Pons (tissue), 1 donor: ENCODE measurements around the gene ZNF26.
"Not testable (repeated sequence)": the region's sequence is repeated elsewhere in the genome, so short reads cannot be mapped to it uniquely, and the experiment has no call there.

Experiments
- DNase-seq: peaks from one replicate; pipeline ENCODE4 v3.0.0-alpha.2; 2016; ENCODE audit warnings: low spot score

The ZNF26 gene

GRCh38 chr12:132986001-132986884 is at the start of gene ZNF26:
ZNF26 (plus strand) TSS chr12:132986367; CDS start chr12:132986841, 474 bp downstream.
- DNase-seq: peak; percentile 93

- not testable (repeated sequence) for DNase-seq
Measured at GRCh38 chr12:132936921-132937320, 49.2 kb upstream of the ZNF26 start.

- DNase-seq: no peak
Measured at GRCh38 chr12:132937476-132937875, 48.7 kb upstream of the ZNF26 start.

- not testable (repeated sequence) for DNase-seq
Measured at GRCh38 chr12:132938807-132939206, 47.4 kb upstream of the ZNF26 start.

- DNase-seq: no peak
Measured at GRCh38 chr12:132940071-132940719, 46.0 kb upstream of the ZNF26 start.

GRCh38 chr12:132941336-132941954 is 44.7 kb upstream of the ZNF26 start:
- no peak for DNase-seq

- DNase-seq: no peak
Measured at GRCh38 chr12:132942611-132943010, 43.6 kb upstream of the ZNF26 start.

GRCh38 chr12:132945806-132946205 is 40.4 kb upstream of the ZNF26 start:
- DNase-seq: no peak

- DNase-seq: no peak
Measured at GRCh38 chr12:132946246-132946820, 39.8 kb upstream of the ZNF26 start.

- no peak for DNase-seq
Measured at GRCh38 chr12:132948146-132949066, 37.8 kb upstream of the ZNF26 start.

- no peak for DNase-seq
Measured at GRCh38 chr12:132949936-132950837, 36.0 kb upstream of the ZNF26 start.

- no peak for DNase-seq
Measured at GRCh38 chr12:132950844-132951535, 35.2 kb upstream of the ZNF26 start.

- no peak for DNase-seq
Measured at GRCh38 chr12:132951649-132952048, 34.5 kb upstream of the ZNF26 start.

GRCh38 chr12:132952371-132953162 is 33.6 kb upstream of the ZNF26 start:
- no peak for DNase-seq

- DNase-seq: no peak
Measured at GRCh38 chr12:132953163-132953425, 33.1 kb upstream of the ZNF26 start.

GRCh38 chr12:132953771-132954170 is 32.4 kb upstream of the ZNF26 start:
- no peak for DNase-seq

- DNase-seq: no peak
Measured at GRCh38 chr12:132954471-132955048, 31.6 kb upstream of the ZNF26 start.

GRCh38 chr12:132955094-132956010 is 30.8 kb upstream of the ZNF26 start:
- peak; percentile 24 for DNase-seq
